Activated CD8-positive, alpha-beta memory T cell treated with anti-CD3 and anti-CD28 coated beads, Interleukin-2, amount 50 U/mL, for 24 hours (primary cell): ENCODE data around the gene INSM1.

Source experiments
- DNase-seq: peaks from one replicate; pipeline ENCODE4 v3.0.0-alpha.2; 2020; ENCODE audit errors: extremely low read depth

INSM1 gene

GRCh38 chr20:20417876-20418676, 50.2 kb downstream of the INSM1 start:
- no peak for DNase-seq
